Adipose tissue (tissue), 3 donors: ENCODE data around the gene EGFLAM. TPM values are rescaled to one million over a fixed set of nuclear protein-coding genes. Genes with fewer than 3 reads are reported as not detected.

Source experiments
- H3K27ac ChIP-seq: one replicate; pipeline ENCODE4 v1.5.1; 2013; ENCODE audit warnings: low read depth, low read length
- WGBS, 3 donors: extraction: QIAGEN DNeasy Blood & Tissue Kit; methylation state at CpG; one replicate each; pipeline ENCODE4 v1.1.7; 2013; 5-methylcytosine and 5-hydroxymethylcytosine counted together
- polyA plus RNA-seq, 3 donors: library from polyadenylated mRNA; stranded (reverse); fragments of 200-250 nt; gene quantifications; one replicate each; pipeline ENCODE4 v1.2.3, GENCODE V29; 2013
- donor health status: healthy with polysubstance abuse.
- donor health status: Bipolar disorder and iron deficiency.
- donor health status: healthy.

The EGFLAM gene
- polyA plus RNA-seq, 3 donors, result 7.5 to 76.7 (median 25.9) TPM

DNA sequence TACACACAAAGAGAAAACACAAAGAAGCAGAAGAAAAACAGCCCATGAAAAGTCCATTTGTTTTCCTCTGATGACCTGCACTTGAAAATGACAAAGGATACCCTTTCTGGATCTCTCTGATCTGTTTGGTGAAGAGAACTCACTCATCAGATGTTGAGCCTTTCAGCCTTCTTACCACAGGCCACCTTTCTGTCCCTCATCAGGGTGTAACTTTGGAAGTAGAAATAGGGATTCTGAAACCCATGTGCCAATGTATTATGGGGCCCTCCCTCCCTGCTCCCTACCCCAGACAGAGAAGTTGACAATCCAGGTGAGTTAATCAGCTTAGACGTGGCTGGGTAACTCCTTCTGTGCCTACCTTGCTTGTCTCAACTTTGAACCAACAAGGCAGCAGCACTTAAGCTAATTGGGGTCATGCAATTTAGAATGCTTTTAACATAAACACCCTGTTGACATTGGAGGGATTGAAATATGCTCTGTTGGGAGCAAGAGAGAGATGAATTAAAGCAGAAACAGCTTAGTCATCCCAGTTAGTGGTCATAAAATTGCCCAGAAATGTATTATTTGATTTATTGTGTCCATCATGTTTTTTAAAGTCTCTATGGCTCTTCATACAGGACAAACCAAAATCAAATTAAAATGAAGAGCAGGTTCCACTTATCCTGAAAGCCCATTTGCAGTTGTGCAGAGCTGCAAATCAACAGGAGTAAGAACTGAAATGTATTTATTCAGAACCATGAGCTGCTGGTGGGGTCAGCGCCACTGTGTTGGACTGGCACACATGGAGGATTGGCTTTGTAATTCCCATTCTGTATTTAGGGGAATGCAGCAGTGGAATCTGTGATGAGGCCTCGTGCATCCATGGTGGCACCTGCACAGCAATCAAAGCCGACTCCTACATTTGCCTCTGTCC lies 166.0 kb downstream of the EGFLAM start:
- WGBS, 3 donors, result 60 to 87% (median 68%) methylated on average over 4 of the region's 4 CpGs
- no peak overlapping the region for H3K27ac ChIP-seq

DNA sequence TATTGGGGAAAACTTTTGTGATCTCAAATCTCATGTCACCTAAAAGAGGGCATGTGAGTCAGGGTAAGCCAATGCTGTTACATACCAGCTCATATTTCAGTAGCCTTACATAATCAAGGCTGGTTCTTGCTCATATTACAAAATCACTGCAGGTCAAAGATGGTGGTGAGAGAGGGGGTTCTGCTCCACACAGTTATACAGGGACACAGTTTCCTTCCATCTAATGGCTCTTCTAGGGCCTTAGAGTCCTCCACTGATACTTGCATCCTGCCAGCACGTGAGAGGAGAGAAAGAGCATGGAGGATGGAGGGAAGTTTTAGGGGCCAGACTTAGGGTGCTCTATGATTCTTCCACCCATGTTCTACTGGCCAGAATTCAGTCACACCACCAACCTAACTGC lies 168.1 kb downstream of the EGFLAM start:
- WGBS, 3 donors, result 75 to 79% (median 77%) methylated on average over 1 of the region's 1 CpG
- no peak overlapping the region for H3K27ac ChIP-seq

- WGBS, 3 donors, result 76 to 83% (median 82%) methylated on average over 9 of the region's 9 CpGs
Observed at GRCh38 chr5:38426986-38427950, 168.9 kb downstream of the EGFLAM start.

DNA sequence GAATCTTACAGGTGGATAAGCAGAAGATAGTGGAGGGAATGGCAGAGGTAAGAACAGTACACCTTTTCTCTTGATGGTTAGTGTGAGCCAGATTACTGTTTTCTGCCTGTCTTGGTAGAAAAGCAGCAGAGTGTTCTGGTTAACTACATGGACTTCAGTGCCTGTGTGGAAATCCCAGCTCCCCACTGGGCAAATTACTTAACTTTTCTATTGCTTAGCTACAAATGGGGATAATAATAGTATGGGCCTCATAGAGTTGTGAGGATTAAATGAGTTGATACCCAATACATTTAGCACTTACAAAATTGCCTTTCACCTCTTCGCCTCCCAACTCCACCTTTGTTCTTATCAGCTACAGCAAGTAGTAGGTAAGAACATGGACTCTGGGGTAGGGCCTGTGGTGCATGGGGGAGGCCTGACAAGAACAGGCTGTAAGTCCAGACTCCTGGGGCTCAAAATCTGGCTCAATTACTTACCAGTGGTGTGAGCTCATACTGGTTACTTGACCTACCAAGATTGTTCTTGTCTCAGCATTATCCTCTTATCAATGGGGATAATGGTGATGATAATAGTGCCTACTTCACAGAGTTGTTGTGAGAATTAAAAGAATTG lies 173.0 kb downstream of the EGFLAM start:
- no peak overlapping the region for H3K27ac ChIP-seq
- WGBS, 3 donors, result 96 to 100% (median 100%) methylated on average over 1 of the region's 1 CpG

More at GRCh38 chr5:38426986-38427950, 168.9 kb downstream of the EGFLAM start:
- no peak overlapping the region for H3K27ac ChIP-seq

DNA sequence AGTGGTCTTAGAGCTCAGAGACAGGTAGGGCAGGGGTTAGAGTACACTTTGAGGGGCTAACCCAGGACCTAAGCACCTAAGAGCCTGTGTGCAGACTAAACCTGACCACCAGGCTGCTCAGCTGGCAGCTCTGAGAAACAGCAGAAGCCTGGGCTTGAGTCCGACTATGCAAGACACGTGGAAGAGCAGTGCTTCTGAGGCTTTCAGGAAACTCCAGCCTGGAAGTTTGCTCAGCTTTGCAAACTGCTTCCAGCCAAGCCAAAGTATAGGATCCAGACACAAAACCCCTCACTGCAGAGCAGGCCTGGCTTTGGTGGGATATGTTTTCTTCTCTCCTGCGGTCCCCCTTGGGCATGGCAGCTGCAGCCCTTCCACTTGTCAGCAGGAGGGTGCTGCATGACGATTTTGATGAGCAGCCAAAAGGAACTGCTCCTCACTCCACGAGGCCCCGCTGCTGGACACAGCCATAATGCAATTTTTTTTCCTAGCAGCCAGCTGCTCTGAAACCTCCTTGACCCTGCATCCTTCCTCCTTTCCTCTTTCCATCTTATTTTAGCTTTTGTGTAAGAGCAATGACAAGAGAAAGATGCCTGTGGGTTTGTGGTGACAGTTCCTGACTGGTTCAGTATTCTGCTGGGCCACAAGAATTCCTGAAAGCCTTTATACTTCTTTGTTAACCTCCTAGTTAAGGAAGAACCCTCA lies 175.0 kb downstream of the EGFLAM start:
- H3K27ac ChIP-seq, result no peak overlapping the region
- WGBS, 3 donors, result 9 to 58% (median 18%) methylated on average over 6 of the region's 6 CpGs

DNA sequence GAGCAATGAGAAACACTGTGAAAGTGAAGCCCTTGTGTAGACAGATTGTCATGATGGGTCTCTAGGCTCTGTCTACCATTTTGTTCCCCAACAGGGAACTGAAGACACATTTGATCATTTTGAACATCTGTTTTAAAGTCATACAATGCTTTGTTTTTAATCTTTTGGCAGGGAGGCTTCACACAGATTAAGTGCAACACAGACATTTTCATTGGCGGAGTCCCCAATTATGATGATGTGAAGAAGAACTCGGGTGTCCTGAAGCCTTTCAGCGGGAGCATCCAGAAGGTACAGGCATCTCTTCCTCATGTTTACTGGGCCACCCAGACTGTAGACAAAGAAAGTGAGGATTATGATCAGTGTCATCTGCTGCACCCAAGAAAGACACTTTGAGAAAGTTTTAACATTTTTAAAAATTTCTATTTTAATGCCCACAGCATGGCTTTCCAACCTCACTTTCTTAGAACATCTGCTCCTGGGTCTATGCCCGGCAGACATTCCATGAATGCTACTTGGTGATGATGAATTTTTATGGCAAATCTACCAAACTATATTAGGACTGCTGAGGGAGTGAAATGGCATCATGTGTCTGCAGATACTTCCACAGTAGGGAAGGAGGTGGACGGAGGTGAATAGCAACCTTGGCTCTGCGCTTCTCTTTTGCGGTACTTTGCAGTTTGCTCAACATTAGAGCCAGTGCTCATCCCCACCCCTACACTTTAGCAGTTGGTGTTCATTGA lies 176.8 kb downstream of the EGFLAM start:
- 94 to 95% (median 94%) methylated on average over 7 of the region's 7 CpGs for WGBS, 3 donors
- no peak overlapping the region for H3K27ac ChIP-seq

DNA sequence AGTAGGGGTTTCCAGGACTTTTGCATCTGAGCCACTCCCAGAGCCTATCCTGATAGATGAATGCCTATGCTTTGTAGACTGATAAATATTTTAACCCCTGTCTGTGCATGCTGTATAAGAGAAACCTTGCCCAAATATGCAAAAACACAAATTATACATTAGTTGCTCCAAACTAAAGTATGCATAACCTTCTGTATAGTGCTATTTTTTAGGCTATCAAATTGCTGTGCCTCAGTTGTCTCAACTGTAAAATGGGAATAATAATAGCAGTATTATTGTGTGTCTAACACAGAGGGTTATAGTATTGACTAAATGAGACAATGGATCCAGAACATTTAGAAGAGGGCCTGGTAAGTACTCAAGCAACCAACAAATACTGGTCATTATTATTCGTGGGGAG lies 180.4 kb downstream of the EGFLAM start:
- WGBS, 3 donors, result 77 to 88% (median 86%) methylated on average over 1 of the region's 1 CpG
- H3K27ac ChIP-seq, result no peak overlapping the region

GRCh38 chr5:38441453-38442246 lies 183.3 kb downstream of the EGFLAM start:
- WGBS, 3 donors, result 21 to 30% (median 26%) methylated on average over 9 of the region's 9 CpGs
- no peak overlapping the region for H3K27ac ChIP-seq

DNA sequence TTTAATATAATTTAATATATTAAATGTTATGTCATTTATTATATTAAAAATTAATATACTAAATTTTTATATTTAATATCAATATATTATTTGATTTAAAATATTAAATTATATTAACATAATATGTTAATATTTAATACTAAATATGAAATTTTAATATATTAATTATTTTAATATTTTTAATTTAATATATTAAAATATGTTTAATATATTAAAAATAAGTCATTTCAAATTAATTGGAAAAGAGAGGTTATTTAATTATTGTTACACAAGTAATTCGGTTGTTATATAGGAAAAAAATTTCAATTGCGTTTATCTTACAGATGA lies 183.9 kb downstream of the EGFLAM start:
- WGBS, 3 donors, result 69 to 92% (median 92%) methylated on average over 2 of the region's 2 CpGs
- no peak overlapping the region for H3K27ac ChIP-seq

- 85 to 89% (median 87%) methylated on average over 7 of the region's 7 CpGs for WGBS, 3 donors
Observed at GRCh38 chr5:38443390-38443789, 185.0 kb downstream of the EGFLAM start.

DNA sequence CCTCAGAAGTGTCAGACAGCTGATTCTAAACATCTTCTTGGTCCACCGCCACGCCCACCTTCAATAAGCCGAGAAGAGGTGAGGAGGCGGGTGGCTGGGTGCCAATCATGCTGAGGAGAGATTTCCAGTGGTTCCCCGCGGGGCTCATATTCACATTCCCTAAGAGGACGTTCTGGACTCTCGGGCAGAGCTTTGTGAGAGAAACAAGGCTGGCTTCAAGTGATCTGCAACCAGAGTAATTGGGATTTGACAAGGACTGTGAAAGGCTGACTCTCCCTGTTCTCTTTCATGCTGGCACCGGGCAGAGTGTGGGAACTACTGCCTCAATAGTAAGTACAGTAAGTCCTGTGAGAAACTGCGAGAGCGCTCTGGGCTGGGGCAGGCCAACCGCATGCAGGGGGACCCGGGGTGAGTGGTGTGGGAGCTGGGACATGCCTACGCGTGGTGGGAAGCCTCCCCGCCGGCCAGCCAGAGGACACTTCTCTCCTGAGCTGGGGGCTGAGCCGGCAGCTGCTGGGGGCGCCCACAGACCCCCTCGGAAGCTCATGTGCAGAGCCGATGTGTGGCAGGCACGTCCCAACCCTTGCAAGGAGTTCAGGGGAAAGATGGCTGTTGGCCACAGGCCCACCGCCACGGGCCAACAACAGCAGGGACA lies 187.1 kb downstream of the EGFLAM start:
- H3K27ac ChIP-seq, result no peak overlapping the region
- WGBS, 3 donors, result 54 to 61% (median 56%) methylated on average over 24 of the region's 24 CpGs

More at GRCh38 chr5:38443390-38443789, 185.0 kb downstream of the EGFLAM start:
- H3K27ac ChIP-seq, result no peak overlapping the region

DNA sequence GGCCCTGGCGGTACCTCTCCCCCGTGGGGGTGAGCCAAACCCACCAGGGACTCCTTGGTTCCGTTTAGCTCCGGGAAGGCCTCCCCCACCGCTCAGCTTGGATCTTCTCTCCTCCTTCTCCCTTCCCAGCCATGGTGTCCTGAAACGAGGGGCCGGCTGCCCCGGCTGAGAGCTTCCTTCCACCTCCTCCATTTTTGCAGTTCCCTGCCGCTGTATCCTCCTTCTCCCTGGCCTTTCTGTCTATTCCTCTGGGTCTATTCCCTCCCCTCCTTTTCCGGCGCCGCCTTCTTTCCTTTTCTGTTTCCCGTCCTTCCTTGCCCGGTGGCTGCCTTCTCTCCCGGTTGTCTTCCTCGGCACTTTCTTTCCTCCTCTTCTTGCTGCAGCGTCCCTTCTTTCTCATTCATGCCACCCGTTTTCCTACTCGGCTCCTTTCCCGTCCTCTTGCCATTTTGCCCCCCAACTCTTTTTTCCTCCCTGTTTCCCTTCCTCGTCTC lies 187.7 kb downstream of the EGFLAM start:
- H3K27ac ChIP-seq, result peak overlapping the region; percentile 43
- WGBS, 3 donors, result 61 to 76% (median 64%) methylated on average over 21 of the region's 21 CpGs

- H3K27ac ChIP-seq, result no peak overlapping the region
- 67 to 86% (median 70%) methylated on average over 2 of the region's 2 CpGs for WGBS, 3 donors
Observed at GRCh38 chr5:38447056-38447455, 188.7 kb downstream of the EGFLAM start.

DNA sequence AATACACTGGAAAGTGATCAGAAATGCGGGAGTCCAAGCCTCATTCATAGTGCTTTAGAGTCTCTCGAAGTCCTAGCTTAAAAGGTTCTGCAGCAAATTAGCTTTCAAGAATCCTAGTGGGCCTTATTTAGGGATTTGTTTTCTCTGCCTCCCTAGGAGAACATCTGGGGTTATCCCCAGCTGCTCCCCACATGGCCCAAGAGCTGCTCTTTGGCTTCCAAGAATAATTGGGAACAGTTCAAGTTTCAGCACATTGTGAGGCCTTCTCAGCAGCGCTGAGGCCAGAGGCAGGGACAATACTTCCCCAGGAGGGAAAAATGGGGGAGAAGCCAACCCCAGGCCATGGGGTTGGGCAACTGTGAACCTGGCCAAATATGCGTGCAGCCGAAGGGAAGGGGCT lies 189.4 kb downstream of the EGFLAM start:
- WGBS, 3 donors, result 42 to 64% (median 62%) methylated on average over 5 of the region's 5 CpGs
- no peak overlapping the region for H3K27ac ChIP-seq

GRCh38 chr5:38448568-38449350 lies 190.4 kb downstream of the EGFLAM start:
- H3K27ac ChIP-seq, result no peak overlapping the region
- 60 to 83% (median 73%) methylated on average over 9 of the region's 9 CpGs for WGBS, 3 donors
